SKM-1 treated with dmso at 0.1 percent for 144 hours (cell line): ENCODE measurements around the gene FAM131C.
"Not testable (repeated sequence)": the region's sequence is repeated elsewhere in the genome, so short reads cannot be mapped to it uniquely, and the experiment has no call there.

Experiments used
- DNase-seq: peaks from one replicate; lab custom pipeline; 2025; ENCODE audit not compliant: unreplicated experiment; lab: John Stamatoyannopoulos, UW

FAM131C gene

DNA sequence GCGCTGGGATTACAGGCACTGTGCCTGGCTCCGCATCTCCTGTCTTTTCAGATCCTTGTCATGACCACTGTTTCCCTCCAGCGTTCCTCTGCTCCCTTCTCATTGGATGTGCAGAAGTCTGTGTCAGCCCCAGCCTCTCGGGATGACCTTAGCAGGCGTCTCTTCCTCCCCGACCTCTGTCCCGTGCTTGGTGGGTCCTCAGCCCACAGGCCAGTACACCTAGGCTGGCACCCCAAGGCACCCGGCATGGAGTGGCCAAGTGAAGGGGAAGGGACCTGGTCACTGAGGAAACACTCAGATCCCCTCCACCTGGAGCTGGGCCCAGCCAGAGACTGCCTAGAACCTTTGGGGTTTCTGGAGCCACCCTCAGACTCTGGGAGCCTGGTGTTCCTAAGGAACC is 32.3 kb downstream of the FAM131C start:
- DNase-seq: no peak

DNA sequence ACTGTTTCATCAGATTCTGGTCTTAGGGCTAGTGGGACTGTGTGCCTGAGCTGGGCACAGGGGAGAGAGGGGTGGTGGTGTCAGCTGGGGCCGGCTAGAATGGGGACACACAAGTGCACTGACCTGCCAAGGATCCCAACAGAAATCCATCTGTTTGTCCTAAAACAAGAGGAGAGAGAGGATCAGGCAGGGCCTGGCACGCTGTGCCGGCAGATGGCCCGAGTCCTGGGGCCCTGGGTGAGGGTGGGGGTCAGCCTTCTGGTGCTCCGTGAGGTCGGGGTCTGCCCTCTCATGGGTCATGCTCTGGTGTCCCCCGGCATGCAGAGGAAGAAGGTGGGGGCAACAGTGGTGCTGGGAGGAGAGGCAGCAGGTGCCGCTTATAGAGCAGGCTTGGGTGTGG is 33.6 kb downstream of the FAM131C start:
- not testable (repeated sequence) for DNase-seq

DNA sequence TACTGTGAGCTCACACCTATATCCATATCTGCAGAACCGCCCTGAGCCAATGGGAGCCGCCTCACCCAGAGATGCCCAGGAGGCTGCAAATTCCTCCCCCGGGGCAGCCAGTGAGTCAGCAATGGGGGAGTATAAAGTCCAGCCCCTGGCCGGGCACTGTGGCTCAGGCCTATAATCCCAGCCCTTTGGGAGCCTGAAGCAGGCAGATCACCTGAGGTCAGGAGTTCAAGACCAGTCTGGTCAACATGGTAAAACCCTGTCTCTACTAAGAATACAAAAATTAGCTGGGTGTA is 34.9 kb downstream of the FAM131C start:
- DNase-seq: no peak

DNA sequence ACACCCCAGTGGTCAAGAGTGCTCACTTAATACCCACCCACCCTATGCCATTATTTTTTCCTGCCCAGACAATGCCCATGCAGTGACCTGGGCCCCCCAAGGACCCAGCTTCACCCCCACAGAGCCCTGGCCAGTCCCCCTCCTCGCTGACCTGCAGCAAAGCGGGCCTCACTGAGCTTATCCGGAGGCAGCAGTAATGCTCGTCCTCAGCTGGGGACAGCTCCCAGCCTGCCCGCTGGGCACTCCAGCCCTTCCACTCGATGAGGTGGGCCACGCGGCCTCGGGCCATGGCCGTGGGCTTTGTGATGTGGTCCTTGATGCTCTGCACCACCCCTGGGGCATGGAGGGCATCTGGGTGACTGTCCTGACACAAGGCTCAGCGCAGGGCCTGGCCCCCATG is 37.0 kb downstream of the FAM131C start:
- DNase-seq: not testable (repeated sequence)

DNA sequence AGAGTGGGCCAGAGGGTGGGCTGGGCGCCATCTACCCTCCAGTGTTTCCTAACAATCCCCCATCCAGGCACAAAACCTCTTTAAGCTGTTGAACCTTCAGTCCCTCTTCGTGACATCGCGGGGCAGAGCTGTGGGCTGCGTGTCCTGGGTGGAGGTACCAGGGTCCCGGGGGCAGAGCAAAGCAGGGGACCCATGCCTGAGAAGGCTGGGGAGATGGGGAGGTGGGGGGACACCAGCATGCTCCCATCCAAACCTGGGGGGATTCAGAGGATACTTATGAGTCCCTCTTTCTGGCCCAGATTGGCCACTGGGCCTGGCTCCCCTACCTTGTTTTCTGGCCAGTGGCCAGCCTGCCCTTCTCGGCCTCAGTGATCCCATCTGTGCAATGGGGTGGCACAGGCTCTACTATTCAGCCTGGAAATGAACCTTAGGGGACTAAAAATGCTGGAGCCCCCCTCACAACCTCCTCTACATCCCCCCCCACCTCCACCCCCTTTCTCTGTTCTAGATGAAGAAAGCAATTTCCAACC is 40.3 kb downstream of the FAM131C start:
- DNase-seq: not testable (repeated sequence)

DNA sequence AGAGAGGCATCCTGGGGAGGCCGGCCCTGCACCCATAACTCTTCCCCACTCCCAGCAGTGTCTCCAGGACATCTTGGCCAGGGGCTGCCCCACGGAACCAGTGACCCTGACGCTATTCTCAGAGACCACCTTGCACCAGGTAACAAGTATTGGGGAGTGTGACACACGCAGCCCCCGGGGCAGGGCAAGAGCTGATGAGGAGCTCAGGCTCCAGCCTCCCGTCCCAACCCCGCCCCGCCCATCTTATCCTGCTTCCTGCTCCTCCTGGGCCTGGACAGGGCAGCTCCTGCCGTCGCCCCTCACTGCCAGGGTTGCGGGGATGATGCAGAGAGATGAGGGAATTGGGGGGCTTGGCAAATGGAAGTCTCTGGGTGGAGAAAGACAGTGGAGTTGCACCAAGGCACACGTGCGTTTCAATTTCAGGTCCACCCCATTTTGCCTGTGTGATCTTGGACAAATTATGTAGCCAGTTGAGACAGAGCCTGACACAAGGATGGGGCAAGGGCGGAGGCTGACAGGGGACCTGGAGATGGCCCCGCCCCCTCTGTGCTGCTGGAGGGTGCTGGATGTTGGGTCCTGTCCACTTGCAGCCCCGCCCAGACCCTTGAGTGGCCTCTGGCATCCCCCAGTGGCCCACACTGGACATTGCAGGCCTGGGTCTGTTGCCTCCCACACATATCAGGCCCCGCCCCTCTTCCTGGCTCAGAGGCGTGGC is 40.9 kb downstream of the FAM131C start:
- DNase-seq: peak; percentile 80

DNA sequence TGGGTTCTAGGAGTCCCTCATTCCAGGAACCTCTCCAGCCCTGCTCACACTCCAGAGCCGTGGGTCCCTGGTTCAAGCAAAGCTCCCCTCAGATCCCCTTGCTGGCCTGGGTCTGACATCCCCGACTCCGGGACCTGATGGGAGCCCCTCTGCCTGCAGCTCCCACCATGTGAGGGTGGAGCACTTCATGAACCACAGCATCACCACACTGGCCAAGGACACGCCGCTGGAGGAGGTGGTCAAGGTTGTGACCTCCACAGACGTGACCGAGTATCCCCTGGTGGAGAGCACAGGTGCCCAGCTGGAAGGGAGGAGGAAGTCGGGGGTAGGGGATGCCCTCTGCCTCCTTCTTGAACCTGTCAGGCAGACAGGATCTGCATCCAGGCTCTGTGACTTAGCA is 41.9 kb downstream of the FAM131C start:
- no peak for DNase-seq

DNA sequence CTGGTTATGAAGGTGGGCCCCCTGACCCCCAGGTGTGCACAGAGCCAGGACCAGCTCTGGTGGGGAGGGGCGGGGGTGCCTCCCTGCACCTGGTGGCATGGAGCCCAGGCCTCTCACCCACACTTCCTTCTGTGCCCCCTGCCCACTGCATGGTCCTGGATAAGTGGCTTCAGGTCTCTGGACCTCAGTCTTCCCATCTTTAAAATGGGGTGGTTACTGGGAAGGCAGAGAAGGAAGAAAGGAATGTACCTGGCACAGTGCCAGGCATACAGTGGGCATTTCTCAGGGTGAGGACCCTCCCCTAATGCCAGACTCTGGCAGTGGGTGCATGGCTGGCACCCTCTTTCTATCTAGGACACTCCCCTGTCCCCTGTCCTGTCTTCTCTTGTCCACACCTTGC is 44.2 kb downstream of the FAM131C start:
- DNase-seq: no peak

DNA sequence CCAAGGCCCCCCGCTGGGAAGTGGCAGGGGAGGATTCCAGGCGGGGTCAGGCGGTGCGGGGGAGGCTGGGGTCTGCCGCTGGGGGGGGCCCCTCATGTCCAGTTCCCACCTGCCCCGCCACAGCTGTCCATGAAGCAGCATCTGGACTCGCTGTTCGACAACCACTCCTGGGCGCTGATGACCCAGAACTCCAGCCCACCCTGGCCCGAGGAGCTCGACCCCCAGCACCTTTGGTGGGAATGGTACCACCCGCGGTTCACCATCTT is 44.5 kb downstream of the FAM131C start:
- not testable (repeated sequence) for DNase-seq

DNA sequence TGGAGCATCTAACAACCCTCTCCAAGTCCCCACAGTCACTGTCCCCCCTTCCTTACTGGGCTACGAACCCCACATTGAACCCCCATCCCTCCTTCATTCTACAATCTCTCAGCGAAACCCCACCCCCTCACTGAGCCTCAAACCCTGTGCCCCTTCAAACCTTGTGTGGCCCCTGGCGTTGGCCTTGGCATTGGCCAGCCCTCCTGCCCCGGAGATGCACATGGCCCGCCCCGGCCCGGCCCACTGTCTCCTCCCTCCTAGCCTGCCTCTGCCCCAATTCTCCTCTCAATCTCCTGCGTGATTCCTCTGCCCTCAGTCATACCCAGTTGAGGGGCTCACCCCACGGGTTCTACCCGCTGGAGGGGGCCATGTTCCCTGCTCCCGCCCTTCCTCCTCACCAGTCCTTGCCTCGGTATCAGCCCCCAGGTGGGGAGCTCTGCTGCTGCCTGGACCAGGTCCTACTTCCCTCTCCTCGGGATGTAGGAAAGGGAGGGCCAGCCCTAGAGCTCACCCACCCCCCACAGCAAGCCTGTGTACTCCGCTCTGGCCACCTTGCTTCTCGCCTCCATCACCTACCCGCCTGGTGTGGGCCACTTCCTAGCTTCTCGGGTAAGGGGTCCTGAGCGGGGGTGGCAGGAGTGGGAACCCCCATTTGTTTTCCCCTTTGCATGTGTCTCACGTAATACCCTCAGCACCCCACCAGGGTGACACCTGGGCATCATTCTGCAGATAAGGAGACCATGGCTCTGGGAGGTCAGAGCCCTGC is 45.0 kb downstream of the FAM131C start:
- no peak for DNase-seq

DNA sequence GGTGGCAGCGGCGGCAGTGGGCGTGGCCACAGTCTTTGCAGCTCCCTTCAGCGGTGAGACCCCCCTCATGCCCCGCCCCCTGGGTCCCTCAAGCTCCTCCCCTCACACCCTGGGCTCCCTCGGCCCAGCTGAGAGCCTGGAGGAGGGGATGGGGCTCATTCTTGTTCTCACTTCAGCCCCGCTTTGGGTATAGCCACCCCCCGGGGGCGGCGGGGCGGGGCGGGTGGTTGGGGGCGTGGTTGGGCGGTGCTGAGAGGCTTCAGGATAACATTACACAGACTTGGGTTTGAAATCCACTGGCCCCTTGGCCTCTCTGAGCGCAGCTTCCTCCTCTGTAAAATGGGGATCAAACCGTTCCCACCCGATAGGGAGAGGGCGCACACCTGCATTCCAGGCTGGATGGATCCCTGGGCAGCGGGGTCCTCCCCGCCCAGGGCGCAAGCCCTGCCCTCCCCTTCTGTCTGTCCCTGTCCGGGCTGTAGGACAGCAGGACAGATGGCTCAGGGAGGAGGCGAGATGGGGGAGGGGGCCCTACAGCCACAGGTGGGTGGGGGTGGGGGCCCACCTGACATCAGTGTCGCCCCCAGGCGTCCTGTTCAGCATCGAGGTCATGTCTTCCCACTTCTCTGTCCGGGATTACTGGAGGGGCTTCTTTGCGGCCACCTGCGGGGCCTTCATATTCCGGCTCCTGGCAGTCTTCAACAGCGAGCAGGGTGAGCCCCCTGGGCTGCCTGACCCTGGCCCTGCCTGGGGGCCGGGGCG is 46.5 kb downstream of the FAM131C start:
- no peak for DNase-seq

DNA sequence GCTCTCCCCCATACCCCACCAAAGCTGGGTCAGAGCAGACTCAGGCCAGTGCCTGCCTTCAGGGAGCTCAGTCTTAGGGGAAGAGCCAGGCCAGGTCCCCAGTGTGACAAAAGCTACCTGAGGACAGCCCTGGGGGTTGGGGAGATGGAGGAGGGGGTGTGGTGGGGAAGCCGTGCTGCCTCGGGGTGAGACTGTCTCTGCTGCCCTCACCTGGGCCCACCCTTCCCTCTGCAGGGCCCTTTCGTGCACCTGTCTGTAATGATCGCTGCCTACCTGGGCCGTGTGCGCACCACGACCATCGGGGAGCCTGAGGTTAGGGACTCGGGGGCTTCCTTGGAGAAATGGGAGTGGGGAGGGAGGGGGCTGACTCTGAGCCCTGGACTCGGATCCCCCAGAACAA is 47.1 kb downstream of the FAM131C start:
- DNase-seq: not testable (repeated sequence)

DNA sequence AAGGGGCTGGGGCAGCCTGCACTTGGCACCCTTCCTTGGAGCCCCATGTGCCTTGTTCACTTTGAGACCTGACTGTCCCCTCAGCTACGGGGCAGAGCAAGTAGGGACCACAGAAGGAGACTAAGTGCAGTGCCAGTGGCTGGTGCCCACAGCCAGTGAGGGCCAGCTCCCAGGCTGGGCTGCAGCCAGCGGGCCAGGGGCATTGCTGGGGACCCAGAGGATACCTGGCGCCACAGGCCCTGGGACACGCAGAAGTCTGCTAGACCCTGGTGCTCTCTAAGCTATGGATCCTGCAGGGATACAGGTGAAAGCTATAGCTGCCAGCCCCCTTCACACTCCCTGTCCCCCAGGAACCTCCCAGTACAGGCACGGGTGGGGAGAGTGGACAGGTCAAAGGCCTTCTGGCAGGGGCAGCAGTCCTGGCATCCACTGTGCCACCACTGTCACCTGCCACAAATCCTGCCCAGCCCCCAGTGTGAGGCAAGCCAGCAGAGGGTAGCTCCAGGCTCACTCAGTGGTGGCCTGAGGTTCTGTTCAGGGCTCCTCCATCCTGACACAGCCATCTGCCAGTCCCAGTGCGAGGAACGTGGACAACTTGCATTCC is 50.3 kb downstream of the FAM131C start:
- DNase-seq: no peak

DNA sequence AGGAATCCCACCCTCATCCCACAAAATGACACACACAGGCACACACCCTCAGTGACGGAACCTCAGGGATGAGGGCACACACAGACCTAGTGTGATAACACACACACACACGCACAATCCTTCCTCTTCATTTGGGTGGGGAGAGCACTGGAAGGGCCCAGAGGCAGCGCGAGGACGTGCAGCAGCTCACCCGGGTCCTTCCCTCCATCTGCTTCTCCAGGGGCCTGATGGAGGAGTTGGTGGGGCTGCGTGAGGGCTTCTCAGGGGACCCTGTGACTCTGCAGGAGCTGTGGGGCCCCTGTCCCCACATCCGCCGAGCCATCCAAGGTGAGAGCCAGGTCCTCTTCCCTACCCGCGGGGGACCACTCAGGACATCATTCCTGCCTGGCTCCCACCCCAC is 51.1 kb downstream of the FAM131C start:
- DNase-seq: no peak

DNA sequence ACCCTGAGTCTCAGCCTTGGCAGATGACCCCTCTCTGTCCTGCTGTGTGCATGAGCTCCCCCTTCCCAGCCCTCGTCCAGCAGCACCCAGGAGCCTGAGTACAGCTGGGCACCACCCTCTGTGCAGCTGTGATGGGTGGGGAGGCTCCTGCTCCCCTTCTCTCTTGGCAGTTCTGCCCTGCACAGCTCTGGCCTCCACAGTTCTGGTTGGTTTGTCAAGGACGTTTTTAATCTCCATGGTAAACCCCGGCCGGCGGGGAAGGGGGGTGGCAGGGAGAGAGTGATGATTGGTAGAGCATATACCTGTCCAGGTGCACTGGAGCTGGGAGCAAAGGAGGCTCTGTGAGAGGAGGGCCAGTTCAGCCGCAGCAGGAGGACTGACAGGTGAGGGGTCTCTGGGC is 51.8 kb downstream of the FAM131C start, which contains the start of gene CLCNKA:
TSS of gene CLCNKA (plus strand) at position 356 of the 400 bp plus-strand sequence. CDS start 584 bp downstream, outside the sequence.
- no peak for DNase-seq

DNA sequence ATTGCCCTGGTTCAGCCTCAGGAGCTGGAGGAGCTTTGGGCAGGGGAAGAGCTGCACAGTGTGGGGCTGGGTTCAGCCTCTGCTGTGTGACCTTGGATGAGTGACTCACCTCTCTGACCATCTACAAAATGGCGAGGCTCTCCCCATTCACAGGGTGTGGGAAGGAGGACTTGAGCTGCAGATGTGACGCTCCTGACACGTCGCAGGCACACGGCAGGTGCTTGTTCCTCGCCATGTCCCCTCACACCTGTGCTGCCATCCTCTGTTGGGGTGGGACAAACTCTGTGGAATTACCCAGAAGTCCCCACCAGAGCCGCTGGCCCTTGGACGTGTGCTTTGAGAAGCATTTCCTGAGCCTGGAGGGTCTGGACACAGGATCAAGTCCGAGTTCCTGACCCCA is 52.6 kb downstream of the FAM131C start:
- DNase-seq: not testable (repeated sequence)

DNA sequence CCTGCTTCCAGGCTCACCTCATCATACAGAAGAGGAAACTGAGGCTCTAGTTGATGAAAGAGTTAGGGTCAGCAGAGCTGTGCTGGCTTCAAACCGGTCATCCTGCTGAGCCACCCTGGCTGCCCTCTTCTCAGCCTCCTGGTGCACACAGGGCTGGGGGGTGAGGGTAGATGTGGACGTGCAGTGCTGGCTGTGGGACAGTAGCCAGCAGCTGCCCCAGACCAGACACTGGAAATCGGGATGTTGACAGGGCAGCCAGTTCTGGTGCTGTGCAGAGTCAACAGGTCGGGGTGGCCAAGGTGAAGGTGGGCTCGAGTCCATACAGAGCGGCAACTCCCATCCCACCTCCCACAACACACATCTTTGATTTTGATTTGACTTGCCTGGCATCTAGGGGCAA is 53.1 kb downstream of the FAM131C start:
- DNase-seq: no peak

DNA sequence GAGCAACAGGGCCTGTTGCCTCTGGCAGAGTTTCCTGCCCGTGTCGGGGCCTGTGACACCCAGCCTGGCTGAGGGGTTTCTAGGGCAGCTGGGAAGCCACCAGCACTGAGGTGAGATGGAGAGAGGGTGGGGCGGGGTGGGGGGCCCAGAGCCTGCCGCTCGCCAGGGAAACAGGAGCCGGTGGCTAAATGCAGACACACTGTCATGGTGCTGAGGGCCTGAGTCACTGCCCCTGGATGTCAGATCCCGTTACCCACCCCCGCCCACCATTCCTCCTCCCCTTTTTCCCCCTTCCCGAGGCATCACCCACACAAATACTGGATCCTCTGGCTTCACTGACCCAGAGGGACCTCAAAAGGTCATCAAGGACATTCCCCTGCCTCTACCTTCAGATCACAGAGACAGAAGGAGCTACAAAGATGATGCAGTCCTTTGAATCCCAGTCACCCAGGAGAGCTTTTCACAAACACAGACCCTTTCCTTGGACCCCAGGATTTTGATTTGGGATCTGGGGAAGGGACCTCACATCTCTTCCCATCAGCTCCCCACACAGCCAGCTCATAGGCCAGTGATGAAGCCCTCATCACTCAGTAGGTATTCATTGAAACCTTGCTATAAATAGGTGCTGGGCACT is 53.7 kb downstream of the FAM131C start:
- DNase-seq: no peak

DNA sequence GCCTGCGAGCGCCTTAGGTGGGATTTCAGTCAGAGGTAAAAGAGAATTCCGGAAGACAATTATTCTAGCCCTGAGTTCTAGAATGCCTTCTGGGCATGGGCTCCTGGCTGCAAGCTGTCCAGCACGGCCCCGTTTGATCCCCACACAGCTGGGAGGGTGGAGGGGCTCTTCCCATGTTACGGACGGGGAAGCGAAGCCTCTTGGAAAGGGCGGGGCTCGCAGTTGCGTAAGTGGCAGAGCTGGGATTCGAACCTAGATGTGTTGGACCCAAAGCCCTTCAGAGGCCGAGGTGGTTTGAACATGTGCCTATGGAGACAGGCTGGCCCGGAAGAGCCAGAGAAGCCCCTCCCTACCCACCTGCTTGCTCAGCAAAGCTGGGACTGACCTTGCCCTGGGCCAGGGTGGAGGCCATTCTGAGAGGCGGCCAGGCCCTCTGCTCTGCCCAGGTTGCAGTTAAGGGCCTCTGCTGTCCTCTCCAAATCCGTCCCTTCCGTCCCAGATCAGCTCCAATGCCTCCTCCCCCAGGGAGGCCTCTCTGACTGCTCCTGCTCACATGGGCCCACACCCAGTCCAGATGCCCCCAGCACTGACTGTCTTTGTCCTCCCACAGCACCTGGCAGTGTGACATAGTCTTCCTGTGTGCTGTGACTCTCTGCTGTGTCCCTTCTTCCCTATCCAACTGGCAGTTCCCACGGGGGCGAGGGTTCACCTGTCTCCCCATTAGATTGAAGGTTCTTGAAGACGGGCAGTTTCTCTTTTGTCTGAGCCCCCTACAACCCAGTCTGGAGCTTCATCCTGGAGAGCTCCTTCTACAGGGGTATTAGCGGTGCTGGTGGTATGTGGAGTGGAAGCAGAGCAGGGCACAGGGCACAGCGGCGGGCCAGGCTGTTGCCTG is 54.5 kb downstream of the FAM131C start:
- no peak for DNase-seq

DNA sequence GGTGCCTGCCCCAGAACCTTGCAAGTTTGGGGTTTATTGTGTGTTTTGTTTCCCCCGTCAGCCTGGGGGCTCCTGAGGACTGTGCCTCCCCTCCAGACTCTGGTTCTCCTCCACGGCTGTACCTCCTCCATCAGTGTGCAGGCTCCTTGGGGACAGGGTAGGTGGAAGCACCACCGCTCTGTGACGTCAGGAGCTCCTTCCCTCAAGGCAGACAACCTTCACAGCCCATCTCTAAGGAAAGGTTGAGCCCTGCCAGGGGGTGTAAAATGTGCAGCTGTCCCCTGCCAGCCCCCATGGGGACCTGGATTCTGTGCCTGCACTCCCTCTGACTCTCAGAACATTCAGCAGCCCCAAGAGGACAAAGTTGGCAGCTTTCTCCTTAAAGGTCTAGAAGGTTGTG is 55.1 kb downstream of the FAM131C start:
- no peak for DNase-seq
